Stomach (tissue), 4 donors: ENCODE data around the gene CMIP.

Experiments used
- EP300 ChIP-seq: sonication (generic); formaldehyde crosslinking; IDR thresholded peaks from one replicate; pipeline ENCODE4 v1.6.1; 2017; ENCODE audit warnings: antibody characterized with exemption
- POLR2A ChIP-seq, 4 donors: fragments of 450-650 bp; IDR thresholded peaks; one replicate each; pipeline ENCODE4 v1.6.1; 2016; ENCODE audit warnings: antibody characterized with exemption in 4 of 4, control low read depth in 2 of 4, mild to moderate bottlenecking in 1 of 4, moderate library complexity in 1 of 4
- POLR2AphosphoS5 ChIP-seq, 3 donors: sonication (generic); formaldehyde crosslinking; IDR thresholded peaks; one replicate each; pipeline ENCODE4 v1.6.1; 2016; ENCODE audit warnings: antibody characterized with exemption in 3 of 3
- TF ChIP-seq, protein P1 (sequence below), 7 experiments: fragments of 450-650 bp in 4 of 7; fragments of 200-600 bp in 3 of 7; sonication (generic) in 3 of 7; IDR thresholded peaks; one replicate each; pipeline ENCODE4 v1.5.1; 2016 to 2019; ENCODE audit warnings: antibody characterized with exemption in 7 of 7, control low read depth in 2 of 7, mild to moderate bottlenecking in 1 of 7

DNA sequence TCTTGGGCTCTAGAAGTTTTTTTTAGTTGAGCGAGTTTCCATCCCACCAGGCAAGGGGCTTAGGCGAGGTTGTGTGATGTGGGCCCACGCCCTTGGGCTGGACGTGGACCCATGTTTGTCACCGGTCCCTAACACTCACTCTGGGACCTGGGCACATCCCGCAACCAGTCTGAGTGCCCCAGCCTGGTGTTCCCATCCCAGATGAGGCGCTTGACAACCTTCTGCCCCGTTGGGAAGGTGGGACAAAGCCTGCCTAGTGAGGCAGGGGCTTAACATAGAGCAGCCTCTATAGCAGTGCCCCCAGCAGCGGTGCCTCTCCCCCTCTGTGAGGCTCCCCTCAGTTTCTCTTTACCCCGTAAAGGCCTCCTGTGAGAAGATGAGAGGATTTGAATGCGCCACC is 22.5 kb downstream of the CMIP start:
- TF ChIP-seq, protein P1, sequence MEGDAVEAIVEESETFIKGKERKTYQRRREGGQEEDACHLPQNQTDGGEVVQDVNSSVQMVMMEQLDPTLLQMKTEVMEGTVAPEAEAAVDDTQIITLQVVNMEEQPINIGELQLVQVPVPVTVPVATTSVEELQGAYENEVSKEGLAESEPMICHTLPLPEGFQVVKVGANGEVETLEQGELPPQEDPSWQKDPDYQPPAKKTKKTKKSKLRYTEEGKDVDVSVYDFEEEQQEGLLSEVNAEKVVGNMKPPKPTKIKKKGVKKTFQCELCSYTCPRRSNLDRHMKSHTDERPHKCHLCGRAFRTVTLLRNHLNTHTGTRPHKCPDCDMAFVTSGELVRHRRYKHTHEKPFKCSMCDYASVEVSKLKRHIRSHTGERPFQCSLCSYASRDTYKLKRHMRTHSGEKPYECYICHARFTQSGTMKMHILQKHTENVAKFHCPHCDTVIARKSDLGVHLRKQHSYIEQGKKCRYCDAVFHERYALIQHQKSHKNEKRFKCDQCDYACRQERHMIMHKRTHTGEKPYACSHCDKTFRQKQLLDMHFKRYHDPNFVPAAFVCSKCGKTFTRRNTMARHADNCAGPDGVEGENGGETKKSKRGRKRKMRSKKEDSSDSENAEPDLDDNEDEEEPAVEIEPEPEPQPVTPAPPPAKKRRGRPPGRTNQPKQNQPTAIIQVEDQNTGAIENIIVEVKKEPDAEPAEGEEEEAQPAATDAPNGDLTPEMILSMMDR (IDR thresholded peaks at IDR 0.05) = no peak
- TF ChIP-seq POLR2A (IDR thresholded peaks at IDR 0.05) (no peak), EP300 (no peak), POLR2AphosphoS5 (IDR thresholded peaks at IDR 0.05) (no peak)
